WTC11 (cell line): Measurements from ENCODE around the gene ARRDC3.

Experiments
- FOXP1 ChIP-seq: sonication (generic); formaldehyde crosslinking; IDR thresholded peaks from 2 replicates; pipeline ENCODE4 v1.8.0; 2022; ENCODE audit warnings: missing genetic modification reagents, mild to moderate bottlenecking, moderate library complexity, borderline replicate concordance
- RELA ChIP-seq: sonication (generic); formaldehyde crosslinking; IDR thresholded peaks from 2 replicates; pipeline ENCODE4 v1.8.1; 2022; ENCODE audit warnings: missing genetic modification reagents, mild to moderate bottlenecking, borderline replicate concordance
- TEAD1 ChIP-seq: sonication (generic); formaldehyde crosslinking; IDR thresholded peaks from 2 replicates; pipeline ENCODE4 v1.8.0; 2022; ENCODE audit warnings: mild to moderate bottlenecking, missing genetic modification reagents
- TF ChIP-seq, protein P1 (sequence below): sonication (generic); formaldehyde crosslinking; IDR thresholded peaks from 2 replicates; pipeline ENCODE4 v1.8.1; 2023; ENCODE audit warnings: mild to moderate bottlenecking, missing genetic modification reagents, moderate library complexity
- TF ChIP-seq, protein P2 (sequence below): fragments of 200-600 bp; IDR thresholded peaks from 2 replicates; pipeline ENCODE4 v1.8.0; 2022; ENCODE audit warnings: antibody characterized with exemption
- TF ChIP-seq, protein P3 (sequence below): fragments of 250-450 bp; sonication (Bioruptor Pico); IDR thresholded peaks from 2 replicates; pipeline ENCODE4 v2.1.2; 2022; ENCODE audit warnings: mild to moderate bottlenecking, moderate library complexity

DNA sequence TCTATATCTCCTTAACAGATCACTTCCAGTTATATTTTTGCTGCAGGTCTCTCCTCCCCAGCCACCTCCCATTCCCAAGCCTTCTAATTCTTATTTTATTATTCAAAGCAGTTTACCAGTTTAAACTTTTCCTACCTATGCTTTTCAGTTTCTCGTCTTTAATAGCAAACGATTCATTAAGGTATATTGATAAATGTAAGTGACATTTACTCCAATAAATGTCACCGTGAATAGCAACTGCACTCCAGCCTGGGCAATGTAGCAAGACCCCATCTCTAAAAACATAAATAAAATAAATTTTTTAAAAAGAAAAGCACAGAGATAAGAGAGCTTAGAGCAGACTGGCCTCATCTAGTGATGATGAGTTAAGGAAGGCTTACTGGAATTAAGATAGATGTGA lies 42.6 kb downstream of the ARRDC3 start:
- TF ChIP-seq, protein P1, sequence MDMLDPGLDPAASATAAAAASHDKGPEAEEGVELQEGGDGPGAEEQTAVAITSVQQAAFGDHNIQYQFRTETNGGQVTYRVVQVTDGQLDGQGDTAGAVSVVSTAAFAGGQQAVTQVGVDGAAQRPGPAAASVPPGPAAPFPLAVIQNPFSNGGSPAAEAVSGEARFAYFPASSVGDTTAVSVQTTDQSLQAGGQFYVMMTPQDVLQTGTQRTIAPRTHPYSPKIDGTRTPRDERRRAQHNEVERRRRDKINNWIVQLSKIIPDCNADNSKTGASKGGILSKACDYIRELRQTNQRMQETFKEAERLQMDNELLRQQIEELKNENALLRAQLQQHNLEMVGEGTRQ (CRISPR knock-in tag), result no peak
- no peak for TF ChIP-seq TEAD1 (CRISPR knock-in tag)
- TF ChIP-seq, protein P2, sequence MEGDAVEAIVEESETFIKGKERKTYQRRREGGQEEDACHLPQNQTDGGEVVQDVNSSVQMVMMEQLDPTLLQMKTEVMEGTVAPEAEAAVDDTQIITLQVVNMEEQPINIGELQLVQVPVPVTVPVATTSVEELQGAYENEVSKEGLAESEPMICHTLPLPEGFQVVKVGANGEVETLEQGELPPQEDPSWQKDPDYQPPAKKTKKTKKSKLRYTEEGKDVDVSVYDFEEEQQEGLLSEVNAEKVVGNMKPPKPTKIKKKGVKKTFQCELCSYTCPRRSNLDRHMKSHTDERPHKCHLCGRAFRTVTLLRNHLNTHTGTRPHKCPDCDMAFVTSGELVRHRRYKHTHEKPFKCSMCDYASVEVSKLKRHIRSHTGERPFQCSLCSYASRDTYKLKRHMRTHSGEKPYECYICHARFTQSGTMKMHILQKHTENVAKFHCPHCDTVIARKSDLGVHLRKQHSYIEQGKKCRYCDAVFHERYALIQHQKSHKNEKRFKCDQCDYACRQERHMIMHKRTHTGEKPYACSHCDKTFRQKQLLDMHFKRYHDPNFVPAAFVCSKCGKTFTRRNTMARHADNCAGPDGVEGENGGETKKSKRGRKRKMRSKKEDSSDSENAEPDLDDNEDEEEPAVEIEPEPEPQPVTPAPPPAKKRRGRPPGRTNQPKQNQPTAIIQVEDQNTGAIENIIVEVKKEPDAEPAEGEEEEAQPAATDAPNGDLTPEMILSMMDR, result no peak
- no peak for TF ChIP-seq RELA (CRISPR knock-in tag)
- TF ChIP-seq FOXP1 (CRISPR knock-in tag), result no peak
- TF ChIP-seq, protein P3, sequence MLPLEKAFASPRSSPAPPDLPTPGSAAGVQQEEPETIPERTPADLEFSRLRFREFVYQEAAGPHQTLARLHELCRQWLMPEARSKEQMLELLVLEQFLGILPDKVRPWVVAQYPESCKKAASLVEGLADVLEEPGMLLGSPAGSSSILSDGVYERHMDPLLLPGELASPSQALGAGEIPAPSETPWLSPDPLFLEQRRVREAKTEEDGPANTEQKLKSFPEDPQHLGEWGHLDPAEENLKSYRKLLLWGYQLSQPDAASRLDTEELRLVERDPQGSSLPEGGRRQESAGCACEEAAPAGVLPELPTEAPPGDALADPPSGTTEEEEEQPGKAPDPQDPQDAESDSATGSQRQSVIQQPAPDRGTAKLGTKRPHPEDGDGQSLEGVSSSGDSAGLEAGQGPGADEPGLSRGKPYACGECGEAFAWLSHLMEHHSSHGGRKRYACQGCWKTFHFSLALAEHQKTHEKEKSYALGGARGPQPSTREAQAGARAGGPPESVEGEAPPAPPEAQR (CRISPR knock-in tag), result no peak
